OCI-LY1 (cell line): Measurements from ENCODE around the gene TAF4.

Experiments used
- H2AFZ ChIP-seq: fragments of 200-600 bp; sonication (generic), shearing (Covaris generic); 2 replicates; pipeline ENCODE4 v1.6.0; 2014; ENCODE audit warnings: antibody characterized with exemption, mild to moderate bottlenecking, low read length
- H3F3A ChIP-seq: fragments of 200-600 bp; sonication (generic), shearing (Covaris generic); 2 replicates; pipeline ENCODE4 v1.6.0; 2014; ENCODE audit warnings: mild to moderate bottlenecking, antibody characterized with exemption, low read length, moderate library complexity; ENCODE audit not compliant: insufficient read depth
- H3K27ac ChIP-seq: fragments of 200-600 bp; sonication (generic); 2 replicates; pipeline ENCODE4 v1.5.1; 2014; ENCODE audit warnings: low read length, mixed run types, mild to moderate bottlenecking, low read depth; ENCODE audit not compliant: poor library complexity, severe bottlenecking
- H3K27me3 ChIP-seq: fragments of 200-600 bp; sonication (generic); 2 replicates; pipeline ENCODE4 v1.6.0; 2014; ENCODE audit warnings: antibody characterized with exemption, mild to moderate bottlenecking, low read length, moderate library complexity; ENCODE audit not compliant: insufficient read depth
- H3K36me3 ChIP-seq: fragments of 200-600 bp; sonication (generic); 2 replicates; pipeline ENCODE4 v1.6.1; 2014; ENCODE audit warnings: mild to moderate bottlenecking, antibody characterized with exemption, low read length, moderate library complexity, mixed read lengths; ENCODE audit not compliant: insufficient read depth
- H3K4me1 ChIP-seq: fragments of 200-600 bp; sonication (generic); 2 replicates; pipeline ENCODE4 v1.5.1; 2014; ENCODE audit warnings: mild to moderate bottlenecking, low read length, moderate library complexity; ENCODE audit not compliant: insufficient read depth, severe bottlenecking
- H3K4me2 ChIP-seq: fragments of 200-600 bp; sonication (generic), shearing (Covaris generic); 2 replicates; pipeline ENCODE4 v1.6.1; 2014; ENCODE audit warnings: low read length
- H3K4me3 ChIP-seq: fragments of 200-600 bp; sonication (generic); 2 replicates; pipeline ENCODE4 v1.5.1; 2014; ENCODE audit warnings: low read length, low read depth, mild to moderate bottlenecking, mixed read lengths; ENCODE audit not compliant: poor library complexity, severe bottlenecking
- H3K79me2 ChIP-seq: fragments of 200-600 bp; shearing (Covaris generic); 2 replicates; pipeline ENCODE4 v1.6.1; 2016; ENCODE audit warnings: mixed run types, low read length, mixed read lengths; ENCODE audit not compliant: insufficient read depth
- H3K9ac ChIP-seq: fragments of 200-600 bp; sonication (generic), shearing (Covaris generic); 2 replicates; pipeline ENCODE4 v1.6.1; 2014; ENCODE audit warnings: mild to moderate bottlenecking, low read length, mixed read lengths
- H3K9me2 ChIP-seq: fragments of 200-600 bp; sonication (generic), shearing (Covaris generic); 2 replicates; pipeline ENCODE4 v1.6.1; 2014; ENCODE audit warnings: low read depth, mild to moderate bottlenecking, low read length, mixed read lengths
- H3K9me3 ChIP-seq: fragments of 200-600 bp; shearing (Covaris generic); 2 replicates; pipeline ENCODE4 v1.6.1; 2014; ENCODE audit warnings: low read length, mixed read lengths
- H4K20me1 ChIP-seq: fragments of 200-600 bp; sonication (generic), shearing (Covaris generic); 2 replicates; pipeline ENCODE4 v1.6.0; 2016; ENCODE audit warnings: mild to moderate bottlenecking, low read length; ENCODE audit not compliant: insufficient read depth
- CTCF ChIP-seq: fragments of 200-600 bp; sonication (generic), shearing (Covaris generic); IDR thresholded peaks from 2 replicates; pipeline ENCODE4 v1.5.1; 2017; ENCODE audit warnings: mild to moderate bottlenecking, antibody characterized with exemption, low read length, moderate library complexity, mixed read lengths
- EZH2 ChIP-seq: fragments of 200-600 bp; sonication (generic), shearing (Covaris generic); IDR thresholded peaks from 2 replicates; pipeline ENCODE4 v1.8.0; 2017; ENCODE audit warnings: borderline replicate concordance, mixed run types, mild to moderate bottlenecking, antibody characterized with exemption, low read length, moderate library complexity, mixed read lengths

The TAF4 gene

GRCh38 chr20:61976644-61977418, 88.8 kb downstream of the TAF4 start:
- no peaks in the 10 kb centered on the region for H3K79me2 ChIP-seq
- no peak overlapping the region for H3K4me3 ChIP-seq
- H3K27ac ChIP-seq, result no peak overlapping the region
- TF ChIP-seq EZH2, result no peak
- no peak for TF ChIP-seq CTCF
- no peaks in the 10 kb centered on the region for H4K20me1 ChIP-seq
- H3K4me2 ChIP-seq, result no peak overlapping the region
- H3K9me2 ChIP-seq, result no peaks in the 10 kb centered on the region
- H3K27me3 ChIP-seq, result no peaks in the 10 kb centered on the region
- no peaks in the 10 kb centered on the region for H3K4me1 ChIP-seq
- no peaks in the 10 kb centered on the region for H3K9me3 ChIP-seq
- no peaks in the 10 kb centered on the region for H3F3A ChIP-seq
- H3K9ac ChIP-seq, result no peak overlapping the region
- H3K36me3 ChIP-seq, result peaks cover 40% of the 10 kb centered on the region
- H2AFZ ChIP-seq, result no peak overlapping the region

- H3K4me1 ChIP-seq, result no peaks in the 10 kb centered on the region
- H3K27me3 ChIP-seq, result no peaks in the 10 kb centered on the region
- H3K9me2 ChIP-seq, result no peaks in the 10 kb centered on the region
- H3K4me2 ChIP-seq, result no peak overlapping the region
- H2AFZ ChIP-seq, result no peak overlapping the region
- no peak overlapping the region for H3K9ac ChIP-seq
- H3K9me3 ChIP-seq, result no peaks in the 10 kb centered on the region
- no peak for TF ChIP-seq CTCF
- no peaks in the 10 kb centered on the region for H3K79me2 ChIP-seq
- H4K20me1 ChIP-seq, result no peaks in the 10 kb centered on the region
- H3K4me3 ChIP-seq, result no peak overlapping the region
- no peaks in the 10 kb centered on the region for H3F3A ChIP-seq
- H3K36me3 ChIP-seq, result peaks cover 40% of the 10 kb centered on the region
- H3K27ac ChIP-seq, result no peak overlapping the region
Measured at GRCh38 chr20:61976263-61976643, 89.4 kb downstream of the TAF4 start.

- Histone ChIP-seq H3F3A (no peaks in the 10 kb centered on the region), H3K27me3 (no peaks in the 10 kb centered on the region), H3K36me3 (peaks cover 40% of the 10 kb centered on the region), H4K20me1 (no peaks in the 10 kb centered on the region), H3K79me2 (no peaks in the 10 kb centered on the region), H2AFZ (no peak overlapping the region), H3K4me1 (no peaks in the 10 kb centered on the region), H3K9ac (no peak overlapping the region), H3K4me2 (no peak overlapping the region), H3K27ac (no peak overlapping the region), H3K9me3 (no peaks in the 10 kb centered on the region), H3K4me3 (no peak overlapping the region), H3K9me2 (no peaks in the 10 kb centered on the region)
- TF ChIP-seq EZH2, result no peak
- TF ChIP-seq CTCF, result no peak
Measured at GRCh38 chr20:61975407-61976129, 90.1 kb downstream of the TAF4 start.
